Stimulated activated CD8-positive, alpha-beta memory T cell treated with anti-CD3 and anti-CD28 coated beads, Interleukin-4, amount 100 ng/mL, for 1 hour (primary cell): ENCODE results near the gene MACROH2A1.

ENCODE experiments used
- DNase-seq, 2 donors: peaks; one replicate each; pipeline ENCODE4 v3.0.0-alpha.2; 2020; ENCODE audit warnings: low read depth in 2 of 2, low spot score in 1 of 2

MACROH2A1 gene

GRCh38 chr5:135436951-135437418 is 38.0 kb upstream of the MACROH2A1 start:
- DNase-seq, result no peak

- no peak for DNase-seq
Observed at GRCh38 chr5:135435467-135436330, 36.7 kb upstream of the MACROH2A1 start.

GRCh38 chr5:135434591-135435466 is 35.8 kb upstream of the MACROH2A1 start:
- DNase-seq, result no peak

- no peak for DNase-seq
Observed at GRCh38 chr5:135433681-135434426, 34.8 kb upstream of the MACROH2A1 start.

GRCh38 chr5:135432113-135432512 is 33.1 kb upstream of the MACROH2A1 start:
- DNase-seq, result no peak

- DNase-seq, result no peak
Observed at GRCh38 chr5:135430135-135430437, 31.1 kb upstream of the MACROH2A1 start.

GRCh38 chr5:135429301-135430134 is 30.5 kb upstream of the MACROH2A1 start:
- DNase-seq, result no peak

- DNase-seq, result no peak
Observed at GRCh38 chr5:135428586-135428985, 29.6 kb upstream of the MACROH2A1 start.

GRCh38 chr5:135426102-135427082 is 27.4 kb upstream of the MACROH2A1 start:
- DNase-seq, result no peak

GRCh38 chr5:135425641-135426040 is 26.6 kb upstream of the MACROH2A1 start:
- DNase-seq, result no peak

GRCh38 chr5:135423846-135424168 is 24.8 kb upstream of the MACROH2A1 start:
- no peak for DNase-seq

GRCh38 chr5:135423146-135423845 is 24.3 kb upstream of the MACROH2A1 start:
- no peak for DNase-seq

GRCh38 chr5:135422419-135422818 is 23.4 kb upstream of the MACROH2A1 start:
- no peak for DNase-seq

GRCh38 chr5:135417083-135417482 is 18.1 kb upstream of the MACROH2A1 start:
- no peak for DNase-seq

GRCh38 chr5:135405082-135405481 is 6.1 kb upstream of the MACROH2A1 start:
- no peak for DNase-seq

GRCh38 chr5:135402031-135402430 is 3.0 kb upstream of the MACROH2A1 start:
- DNase-seq, result no peak

- no peak for DNase-seq
Observed at GRCh38 chr5:135400866-135401265, 1.8 kb upstream of the MACROH2A1 start.

GRCh38 chr5:135399794-135400542 is 937 bp upstream of the MACROH2A1 start:
- no peak for DNase-seq
